H9 (cell line): ENCODE measurements around the gene SEPTIN12. TPM values are rescaled to one million over a fixed set of nuclear protein-coding genes. Genes with fewer than 3 reads are reported as not detected.

ENCODE experiments used
- DNase-seq: peaks from one replicate; pipeline ENCODE4 v3.0.0-alpha.2; 2017
- H2AFZ ChIP-seq: one replicate; pipeline ENCODE4 v1.6.1; 2013; ENCODE audit warnings: mild to moderate bottlenecking, low read length, control low read depth, moderate library complexity
- H2AK5ac ChIP-seq: 2 replicates; pipeline ENCODE4 v1.6.1; 2013; ENCODE audit warnings: low read length, control low read depth, mixed read lengths; ENCODE audit not compliant: insufficient read length
- H2BK120ac ChIP-seq: one replicate; pipeline ENCODE4 v1.6.1; 2013; ENCODE audit warnings: low read depth, mild to moderate bottlenecking, low read length, control low read depth, inconsistent platforms; ENCODE audit not compliant: poor library complexity, severe bottlenecking
- H2BK12ac ChIP-seq: 2 replicates; pipeline ENCODE4 v1.6.1; 2013; ENCODE audit warnings: low read length, control low read depth, mixed read lengths, low read depth; ENCODE audit not compliant: insufficient read length
- H2BK15ac ChIP-seq: 2 replicates; pipeline ENCODE4 v1.6.1; 2013; ENCODE audit warnings: low read depth, low read length, control low read depth
- H2BK20ac ChIP-seq: one replicate; pipeline ENCODE4 v1.6.1; 2013; ENCODE audit warnings: low read depth, mild to moderate bottlenecking, low read length, control low read depth, inconsistent platforms; ENCODE audit not compliant: poor library complexity, severe bottlenecking
- H2BK5ac ChIP-seq: 2 replicates; pipeline ENCODE4 v1.6.1; 2013; ENCODE audit warnings: low read length, control low read depth, mixed read lengths; ENCODE audit not compliant: insufficient read length
- H3K14ac ChIP-seq: 2 replicates; pipeline ENCODE4 v1.6.1; 2013; ENCODE audit warnings: low read length, control low read depth; ENCODE audit not compliant: insufficient read depth
- H3K18ac ChIP-seq: 2 replicates; pipeline ENCODE4 v1.6.1; 2013; ENCODE audit warnings: low read depth, mild to moderate bottlenecking, mixed read lengths, low read length, control low read depth; ENCODE audit not compliant: insufficient read length
- H3K23ac ChIP-seq: 2 replicates; pipeline ENCODE4 v1.6.1; 2013; ENCODE audit warnings: low read length, control low read depth, mixed read lengths, low read depth; ENCODE audit not compliant: insufficient read length
- H3K23me2 ChIP-seq: 2 replicates; pipeline ENCODE4 v1.6.1; 2013; ENCODE audit warnings: low read depth, mild to moderate bottlenecking, mixed read lengths, low read length, control low read depth; ENCODE audit not compliant: insufficient read length, poor library complexity, severe bottlenecking
- H3K27ac ChIP-seq: 2 replicates; pipeline ENCODE4 v1.5.1; 2013; ENCODE audit warnings: low read length, control low read depth, mixed read lengths, low read depth; ENCODE audit not compliant: insufficient read length
- H3K27me3 ChIP-seq: 2 replicates; pipeline ENCODE4 v1.6.1; 2013; ENCODE audit warnings: low read length, control low read depth, inconsistent platforms; ENCODE audit not compliant: insufficient read depth
- H3K4ac ChIP-seq: 2 replicates; pipeline ENCODE4 v1.6.1; 2013; ENCODE audit warnings: low read depth, mild to moderate bottlenecking, control low read depth, inconsistent platforms, low read length, moderate library complexity
- H3K4me1 ChIP-seq: 2 replicates; pipeline ENCODE4 v1.6.1; 2013; ENCODE audit warnings: low read length, control low read depth, inconsistent platforms; ENCODE audit not compliant: insufficient read depth
- H3K4me2 ChIP-seq: 2 replicates; pipeline ENCODE4 v1.6.1; 2013; ENCODE audit warnings: low read length, control low read depth, mixed read lengths; ENCODE audit not compliant: insufficient read length, insufficient read depth
- H3K56ac ChIP-seq: 2 replicates; pipeline ENCODE4 v1.6.1; 2013; ENCODE audit warnings: low read depth, mild to moderate bottlenecking, mixed read lengths, low read length, control low read depth; ENCODE audit not compliant: insufficient read length
- H3K79me1 ChIP-seq: 2 replicates; pipeline ENCODE4 v1.6.1; 2013; ENCODE audit warnings: low read depth, mild to moderate bottlenecking, moderate library complexity, low read length, control low read depth, inconsistent platforms; ENCODE audit not compliant: insufficient read depth, poor library complexity, severe bottlenecking
- H3K79me2 ChIP-seq: 2 replicates; pipeline ENCODE4 v1.6.1; 2013; ENCODE audit warnings: low read length, control low read depth, inconsistent platforms; ENCODE audit not compliant: insufficient read depth
- H3K9ac ChIP-seq: 2 replicates; pipeline ENCODE4 v1.6.1; 2013; ENCODE audit warnings: low read length, control low read depth, mixed read lengths; ENCODE audit not compliant: insufficient read length; ENCODE audit errors: extremely low read depth
- H3K9me3 ChIP-seq: one replicate; pipeline ENCODE4 v1.6.1; 2013; ENCODE audit warnings: low read depth, low read length, inconsistent platforms; ENCODE audit not compliant: control insufficient read depth
- H3T11ph ChIP-seq: one replicate; pipeline ENCODE4 v1.6.1; 2013; ENCODE audit warnings: mild to moderate bottlenecking, low read length, control low read depth, inconsistent platforms
- H4K20me1 ChIP-seq: one replicate; pipeline ENCODE4 v1.6.1; 2013; ENCODE audit not compliant: control insufficient read depth, insufficient read length, insufficient read depth
- H4K5ac ChIP-seq: 2 replicates; pipeline ENCODE4 v1.6.1; 2013; ENCODE audit warnings: low read depth, mild to moderate bottlenecking, mixed read lengths, low read length, control low read depth; ENCODE audit not compliant: insufficient read length
- H4K8ac ChIP-seq: replicated peaks from 2 replicates; pipeline ENCODE4 v1.6.1; 2013; ENCODE audit warnings: low read length, control low read depth, mixed read lengths, low read depth; ENCODE audit not compliant: insufficient read length
- H4K91ac ChIP-seq: 2 replicates; pipeline ENCODE4 v1.6.1; 2013; ENCODE audit warnings: low read depth, mild to moderate bottlenecking, moderate library complexity, mixed read lengths, low read length, control low read depth; ENCODE audit not compliant: insufficient read length
- H3K27ac Mint-ChIP-seq, 3 experiments: 2 replicates in 2 of 3; 3 replicates in 1 of 3; pipeline ENCODE4 v1.8.0; 2020 to 2021; ENCODE audit warnings: mixed read lengths in 3 of 3, mild to moderate bottlenecking in 1 of 3, moderate library complexity in 1 of 3
- H3K27me3 Mint-ChIP-seq: 2 replicates; pipeline ENCODE4 v1.8.0; 2021; ENCODE audit warnings: low read depth, mild to moderate bottlenecking, moderate library complexity, mixed read lengths
- H3K36me3 Mint-ChIP-seq, 3 experiments: 2 replicates in 2 of 3; 3 replicates in 1 of 3; pipeline ENCODE4 v1.8.0; 2020 to 2021; ENCODE audit warnings: low read depth in 3 of 3, mixed read lengths in 3 of 3; ENCODE audit not compliant: insufficient read depth in 1 of 3
- H3K4me1 Mint-ChIP-seq, 2 experiments: 2 replicates each; pipeline ENCODE4 v1.8.0; 2020; ENCODE audit warnings: mixed read lengths in 2 of 2
- H3K4me3 Mint-ChIP-seq, 2 experiments: 2 replicates in 1 of 2; 3 replicates in 1 of 2; pipeline ENCODE4 v1.8.0; 2020 to 2021; ENCODE audit warnings: mild to moderate bottlenecking in 2 of 2, mixed read lengths in 2 of 2, moderate library complexity in 1 of 2
- H3K9me3 Mint-ChIP-seq, 2 experiments: 2 replicates in 1 of 2; 3 replicates in 1 of 2; pipeline ENCODE4 v1.8.0; 2020; ENCODE audit warnings: mild to moderate bottlenecking in 2 of 2, mixed read lengths in 2 of 2, moderate library complexity in 1 of 2
- WGBS: extraction: QIAGEN DNeasy Blood & Tissue Kit; methylation state at CpG from one replicate; pipeline ENCODE4 v1.1.7; 2013; ENCODE audit warnings: missing lambda C conversion rate, low lambda C conversion rate, mixed read lengths; ENCODE audit not compliant: insufficient read length; ENCODE audit errors: extremely low coverage; 5-methylcytosine and 5-hydroxymethylcytosine counted together
- total RNA-seq: library from RNA; stranded (reverse); gene quantifications from 2 replicates; pipeline ENCODE4 v1.2.1, GENCODE V29; 2021
- TF ChIP-seq, protein P1 (sequence below): fragments of 200-600 bp; sonication (generic); conservative IDR thresholded peaks from 3 replicates; pipeline ENCODE4 v1.8.0; 2021; ENCODE audit warnings: antibody characterized with exemption, mild to moderate bottlenecking

SEPTIN12 gene
- total RNA-seq, 1 experiment from 2014 or later: 0.48 TPM

DNA sequence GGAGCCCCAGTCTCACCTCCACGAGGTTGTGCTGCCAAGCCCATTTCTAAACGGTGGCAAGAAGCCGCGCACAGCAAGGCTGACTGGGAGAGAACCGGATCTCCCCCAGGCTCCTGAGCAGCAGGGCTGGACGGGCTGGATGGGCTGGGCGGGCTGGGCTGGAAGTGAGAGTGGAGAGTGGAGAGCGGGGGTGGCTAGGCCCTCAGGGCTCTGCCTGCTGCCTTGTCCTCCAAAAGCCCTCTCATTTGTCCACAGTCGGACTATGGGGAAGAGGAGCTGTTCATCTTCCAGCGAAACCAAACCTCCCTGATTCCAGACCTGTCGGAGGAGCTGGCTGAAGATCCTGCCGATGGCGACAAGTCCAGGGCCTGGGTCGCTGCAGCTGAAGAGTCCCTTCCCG lies 50.6 kb downstream of the SEPTIN12 start:
- Mint-ChIP-seq H3K9me3 (no peaks in the 10 kb centered on the region), H3K27me3 (peaks cover 4% of the 10 kb centered on the region), H3K27ac (no peak overlapping the region), H3K4me3 (no peak overlapping the region), H3K36me3 (no peaks in the 10 kb centered on the region), H3K4me1 (peaks cover 9 to 13% of the 10 kb centered on the region in 2 experiments)
- H2BK5ac ChIP-seq: no peak overlapping the region
- H3K4me2 ChIP-seq: no peak overlapping the region
- H3K79me1 ChIP-seq: no peaks in the 10 kb centered on the region
- H3K23me2 ChIP-seq: peaks cover 9% of the 10 kb centered on the region
- H2BK12ac ChIP-seq: no peak overlapping the region
- no peak overlapping the region for H3K4ac ChIP-seq
- H3K79me2 ChIP-seq: no peaks in the 10 kb centered on the region
- no peak overlapping the region for H3K56ac ChIP-seq
- no peak overlapping the region for H2BK120ac ChIP-seq
- no CpG with 5 or more reads among the region's 15 CpGs for WGBS
- H2AK5ac ChIP-seq: no peak overlapping the region
- no peak overlapping the region for H2BK15ac ChIP-seq
- H4K5ac ChIP-seq: no peak overlapping the region
- H3T11ph ChIP-seq: no peak overlapping the region
- H3K27me3 ChIP-seq: no peaks in the 10 kb centered on the region
- no peak overlapping the region for H3K18ac ChIP-seq
- no peak overlapping the region for H2AFZ ChIP-seq
- H3K9me3 ChIP-seq: no peaks in the 10 kb centered on the region
- H3K23ac ChIP-seq: no peak overlapping the region
- no peaks in the 10 kb centered on the region for H4K20me1 ChIP-seq
- H2BK20ac ChIP-seq: no peak overlapping the region
- no peaks in the 10 kb centered on the region for H3K4me1 ChIP-seq
- H3K14ac ChIP-seq: no peak overlapping the region
- H3K27ac ChIP-seq: no peak overlapping the region
- DNase-seq: no peak
- no peak overlapping the region for H4K91ac ChIP-seq
- no peak overlapping the region for H4K8ac ChIP-seq
- TF ChIP-seq, protein P1, sequence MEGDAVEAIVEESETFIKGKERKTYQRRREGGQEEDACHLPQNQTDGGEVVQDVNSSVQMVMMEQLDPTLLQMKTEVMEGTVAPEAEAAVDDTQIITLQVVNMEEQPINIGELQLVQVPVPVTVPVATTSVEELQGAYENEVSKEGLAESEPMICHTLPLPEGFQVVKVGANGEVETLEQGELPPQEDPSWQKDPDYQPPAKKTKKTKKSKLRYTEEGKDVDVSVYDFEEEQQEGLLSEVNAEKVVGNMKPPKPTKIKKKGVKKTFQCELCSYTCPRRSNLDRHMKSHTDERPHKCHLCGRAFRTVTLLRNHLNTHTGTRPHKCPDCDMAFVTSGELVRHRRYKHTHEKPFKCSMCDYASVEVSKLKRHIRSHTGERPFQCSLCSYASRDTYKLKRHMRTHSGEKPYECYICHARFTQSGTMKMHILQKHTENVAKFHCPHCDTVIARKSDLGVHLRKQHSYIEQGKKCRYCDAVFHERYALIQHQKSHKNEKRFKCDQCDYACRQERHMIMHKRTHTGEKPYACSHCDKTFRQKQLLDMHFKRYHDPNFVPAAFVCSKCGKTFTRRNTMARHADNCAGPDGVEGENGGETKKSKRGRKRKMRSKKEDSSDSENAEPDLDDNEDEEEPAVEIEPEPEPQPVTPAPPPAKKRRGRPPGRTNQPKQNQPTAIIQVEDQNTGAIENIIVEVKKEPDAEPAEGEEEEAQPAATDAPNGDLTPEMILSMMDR: no peak
- H3K9ac ChIP-seq: no peak overlapping the region
